GM18868 (cell line): Measurements from ENCODE around the gene GJC2.
"Not testable (repeated sequence)": the region's sequence is repeated elsewhere in the genome, so short reads cannot be mapped to it uniquely, and the experiment has no call there.

ENCODE experiments used
- ATAC-seq: cut with Tn5 transposase; IDR thresholded peaks from one replicate; pipeline ENCODE4 v1.9.1; 2021; ENCODE audit warnings: mild to moderate bottlenecking, moderate library complexity; ENCODE audit not compliant: unreplicated experiment

The GJC2 gene

DNA sequence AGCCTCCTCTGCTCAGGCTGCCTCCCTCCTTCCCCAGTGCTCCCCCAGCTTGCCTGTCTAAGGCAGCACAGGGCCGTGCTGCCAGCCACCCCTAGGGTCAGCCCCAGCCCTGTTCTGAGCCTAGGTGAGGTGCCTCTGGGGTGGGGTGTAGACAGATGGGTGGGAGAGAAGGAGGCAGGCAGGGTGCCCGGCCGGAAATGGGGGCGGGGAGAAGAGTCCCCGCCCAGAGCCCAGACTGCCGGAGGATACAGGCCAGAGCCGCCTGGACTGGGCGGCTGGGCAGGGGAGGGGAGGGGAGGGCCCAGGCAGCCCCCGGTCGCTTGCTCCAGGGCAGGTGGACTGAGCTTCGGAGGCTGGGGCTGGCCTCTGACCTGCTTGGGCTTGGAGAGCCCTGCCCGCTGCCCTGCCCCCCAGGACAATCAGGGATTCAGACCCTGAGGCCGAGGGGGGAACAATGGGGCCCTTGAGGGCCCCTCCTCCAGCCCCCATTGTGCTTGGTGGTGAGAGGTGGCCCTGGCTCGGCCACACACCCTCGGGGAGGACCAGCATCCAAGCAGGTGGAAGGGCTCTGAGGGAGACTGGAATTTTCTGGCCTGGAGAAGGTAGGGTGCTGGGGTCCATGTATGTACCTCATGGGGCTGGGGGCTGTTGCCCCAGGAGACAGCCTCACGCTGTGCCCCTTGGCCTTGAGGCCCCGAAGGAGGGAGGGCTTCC lies at the start of gene GJC2:
GJC2 (plus strand) TSS at position 525 of the 714 bp plus-strand sequence. CDS start 7,829 bp downstream, outside the sequence.
- no peak for ATAC-seq

GRCh38 chr1:228100822-228101613 lies 48.7 kb upstream of the GJC2 start:
- no peak for ATAC-seq

DNA sequence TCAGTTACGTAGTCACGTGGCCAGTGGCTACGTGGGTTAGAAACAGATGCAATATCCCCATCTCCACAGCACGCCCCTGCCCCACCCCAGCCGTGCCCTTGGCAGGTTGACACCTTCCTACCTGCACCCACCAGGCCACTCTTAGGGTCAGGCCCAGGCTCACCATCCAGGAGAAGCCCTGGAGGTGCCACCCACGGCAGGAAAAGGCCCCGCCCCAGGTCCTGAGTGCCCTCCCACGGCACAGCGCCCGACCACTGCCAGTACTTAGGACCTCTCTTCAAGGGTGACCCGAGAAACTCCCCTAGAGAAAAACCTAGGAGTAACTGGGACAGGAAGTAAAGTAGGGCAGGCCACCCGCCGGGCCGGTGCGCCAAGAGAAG lies 48.1 kb upstream of the GJC2 start:
- ATAC-seq, result no peak

DNA sequence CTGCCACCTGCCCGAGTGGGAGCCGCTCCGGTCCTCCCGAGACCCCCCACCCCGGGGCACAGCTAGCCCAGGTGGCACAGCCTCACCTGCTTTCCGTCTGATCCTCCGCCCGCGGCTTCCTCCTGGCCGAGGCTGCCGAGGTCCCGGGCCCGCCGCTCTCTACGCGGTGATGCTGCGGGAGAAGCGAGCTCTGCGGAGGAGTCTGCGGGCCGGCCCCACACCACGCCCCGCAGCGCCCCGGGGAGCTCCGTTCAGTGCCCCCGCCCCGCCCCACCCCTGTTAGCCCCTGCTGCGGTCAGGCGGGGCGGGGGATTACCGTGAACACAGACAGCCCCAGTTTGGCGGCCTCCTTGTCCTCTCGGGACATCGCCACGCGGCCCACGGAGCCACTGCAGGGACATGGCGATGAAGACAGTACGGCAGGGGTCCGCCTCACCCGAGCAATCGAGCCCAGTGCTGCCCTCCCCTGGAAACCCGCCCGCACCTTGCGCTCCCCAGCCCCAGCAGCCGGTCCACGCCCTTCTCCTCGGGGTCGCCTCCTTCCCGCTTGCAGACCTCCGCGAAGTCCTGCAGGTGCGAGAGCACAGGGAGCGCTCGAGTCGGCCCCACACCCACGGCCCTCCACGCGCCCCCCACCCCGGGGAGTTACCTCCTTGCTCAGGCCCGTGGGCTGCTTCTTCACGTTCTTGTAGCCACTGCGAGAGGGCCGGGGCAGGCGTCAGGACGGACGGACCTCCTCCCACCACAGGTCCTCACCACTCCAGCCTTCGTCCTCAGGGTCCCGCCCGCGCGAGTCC lies 47.5 kb upstream of the GJC2 start:
- ATAC-seq, result peak; percentile 32

- peak; percentile 76 for ATAC-seq
Measured at GRCh38 chr1:228102791-228103620, 46.7 kb upstream of the GJC2 start, which contains the start of gene C1orf35. C1orf35 (minus strand) TSS chr1:228103325; CDS start chr1:228103227, 98 bp downstream.

- no peak for ATAC-seq
Measured at GRCh38 chr1:228104526-228105269, 45.0 kb upstream of the GJC2 start.

DNA sequence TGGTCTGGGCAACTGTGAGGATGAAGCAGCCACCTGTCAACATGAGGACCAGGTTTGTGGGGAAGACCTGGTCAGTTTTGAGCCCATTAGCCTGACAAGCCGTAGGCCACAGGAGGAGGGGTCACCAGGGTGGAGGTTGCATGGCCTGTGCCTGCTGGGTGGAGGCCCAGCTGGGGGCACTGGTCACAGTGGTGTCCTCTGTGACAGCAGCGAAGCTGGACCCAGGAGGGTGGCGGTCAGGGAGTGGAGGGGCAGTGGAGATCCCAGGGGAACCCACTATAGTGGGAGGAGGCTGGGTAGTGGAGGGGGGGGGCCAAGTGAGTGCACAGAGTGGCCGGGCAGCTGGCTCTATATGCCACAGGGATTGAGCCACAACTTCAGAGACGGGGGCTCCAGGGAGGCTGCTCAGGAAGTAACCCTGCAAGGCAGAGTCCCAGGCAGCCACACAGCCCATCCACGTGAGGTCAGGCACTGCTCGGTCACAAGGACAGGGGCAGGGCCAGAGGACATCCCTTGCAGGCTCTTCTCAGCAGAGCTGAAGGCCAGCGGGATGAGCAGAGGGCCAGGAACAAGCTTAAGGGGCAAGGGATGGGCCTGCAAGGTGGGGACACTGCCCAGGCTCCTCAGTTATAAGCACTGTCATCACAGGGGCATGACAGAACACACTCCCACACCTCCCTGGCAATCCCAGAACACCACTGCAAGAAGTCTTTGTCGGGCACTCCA lies 44.3 kb upstream of the GJC2 start:
- ATAC-seq, result no peak

DNA sequence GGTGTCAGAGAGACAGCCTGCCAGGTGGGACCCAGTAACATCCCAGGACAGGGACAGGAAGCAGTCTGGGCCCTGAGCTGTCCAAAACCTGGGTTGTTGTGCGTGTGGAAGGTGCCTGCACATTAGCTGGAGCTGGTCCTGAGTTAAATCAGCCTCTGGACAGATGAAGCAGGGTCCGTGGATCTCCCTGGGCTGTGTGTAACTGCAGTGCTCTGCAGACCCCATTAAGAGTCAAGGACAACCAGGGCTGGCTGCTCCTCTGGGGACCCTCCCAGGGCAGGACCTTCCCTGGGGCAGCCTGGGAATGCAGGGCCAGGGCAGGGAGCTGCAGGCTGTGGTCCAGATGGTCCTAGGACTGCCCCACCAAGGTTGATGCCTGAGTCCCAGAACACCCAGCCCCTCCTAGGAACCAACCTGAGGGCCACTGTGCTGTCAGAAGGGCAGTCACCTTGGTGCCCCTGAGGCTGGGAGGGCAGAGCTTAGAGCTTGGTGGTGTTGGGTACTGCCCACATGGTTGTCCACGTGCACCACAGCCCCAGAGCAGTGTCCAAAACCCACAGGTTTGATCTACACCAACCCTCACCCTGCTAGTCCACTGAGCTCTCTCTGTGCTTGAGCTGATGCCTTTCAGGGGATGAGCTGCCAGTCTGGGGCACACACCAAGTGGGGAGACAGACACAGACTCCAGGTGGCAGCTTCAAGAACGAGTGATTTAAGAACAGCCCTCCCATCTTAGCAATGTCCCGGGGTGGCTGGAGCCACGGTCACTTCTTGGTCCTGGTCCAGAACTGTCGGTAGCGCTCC lies 43.5 kb upstream of the GJC2 start:
- no peak for ATAC-seq

GRCh38 chr1:228106800-228107054 lies 43.0 kb upstream of the GJC2 start:
- ATAC-seq, result no peak

DNA sequence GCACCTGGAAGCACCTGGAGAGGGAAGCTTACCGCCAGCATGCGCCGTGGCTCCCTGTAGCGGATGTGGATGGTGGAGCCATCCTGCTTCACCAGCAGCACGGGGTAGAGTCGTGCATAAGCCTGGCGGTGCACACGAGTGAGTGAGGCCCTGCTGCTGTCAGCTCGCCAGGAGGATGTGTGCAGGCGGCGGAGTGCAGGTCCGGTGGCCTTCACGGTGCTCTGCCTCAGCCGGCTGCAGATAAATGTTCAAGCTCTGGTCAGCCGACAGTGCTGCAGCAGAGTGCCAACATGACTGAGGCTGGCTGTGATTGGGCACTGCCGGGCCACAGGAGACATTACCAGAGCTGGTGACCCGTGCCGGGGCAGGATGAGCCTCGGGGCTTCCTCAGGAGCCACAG lies 42.1 kb upstream of the GJC2 start:
- ATAC-seq, result no peak

DNA sequence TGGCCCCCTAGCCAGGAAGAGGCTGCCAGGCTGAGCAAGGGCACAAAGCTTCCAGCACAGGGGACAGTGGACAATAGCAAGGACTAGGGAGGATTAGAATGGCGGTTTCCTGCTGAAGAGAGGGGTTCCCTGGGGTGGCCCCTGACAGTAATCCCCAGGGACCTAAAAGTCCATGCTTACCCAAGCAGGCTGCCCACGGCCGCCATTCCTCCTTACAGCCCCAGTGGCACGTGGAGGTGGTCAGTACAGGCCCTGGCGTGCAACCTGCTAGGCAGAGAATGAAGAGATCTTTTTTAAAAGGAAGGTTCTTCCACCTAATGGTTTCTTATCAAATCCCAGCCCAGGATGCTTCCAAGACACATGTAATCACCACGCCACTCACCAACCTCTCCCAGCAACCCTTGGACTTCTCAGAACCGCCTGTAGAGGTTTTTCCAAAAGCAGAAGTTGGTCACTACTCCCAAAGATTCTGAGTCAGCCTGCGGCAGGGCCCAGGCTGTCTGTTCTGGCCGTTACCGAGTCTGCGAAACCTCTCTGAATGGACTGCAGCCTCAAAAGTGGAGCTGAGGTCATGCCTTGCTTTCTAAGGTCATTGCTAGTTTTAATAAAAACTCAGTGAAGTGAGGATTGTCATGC lies 41.6 kb upstream of the GJC2 start:
- ATAC-seq, result no peak

- ATAC-seq, result no peak
Measured at GRCh38 chr1:228108742-228109072, 41.0 kb upstream of the GJC2 start.

DNA sequence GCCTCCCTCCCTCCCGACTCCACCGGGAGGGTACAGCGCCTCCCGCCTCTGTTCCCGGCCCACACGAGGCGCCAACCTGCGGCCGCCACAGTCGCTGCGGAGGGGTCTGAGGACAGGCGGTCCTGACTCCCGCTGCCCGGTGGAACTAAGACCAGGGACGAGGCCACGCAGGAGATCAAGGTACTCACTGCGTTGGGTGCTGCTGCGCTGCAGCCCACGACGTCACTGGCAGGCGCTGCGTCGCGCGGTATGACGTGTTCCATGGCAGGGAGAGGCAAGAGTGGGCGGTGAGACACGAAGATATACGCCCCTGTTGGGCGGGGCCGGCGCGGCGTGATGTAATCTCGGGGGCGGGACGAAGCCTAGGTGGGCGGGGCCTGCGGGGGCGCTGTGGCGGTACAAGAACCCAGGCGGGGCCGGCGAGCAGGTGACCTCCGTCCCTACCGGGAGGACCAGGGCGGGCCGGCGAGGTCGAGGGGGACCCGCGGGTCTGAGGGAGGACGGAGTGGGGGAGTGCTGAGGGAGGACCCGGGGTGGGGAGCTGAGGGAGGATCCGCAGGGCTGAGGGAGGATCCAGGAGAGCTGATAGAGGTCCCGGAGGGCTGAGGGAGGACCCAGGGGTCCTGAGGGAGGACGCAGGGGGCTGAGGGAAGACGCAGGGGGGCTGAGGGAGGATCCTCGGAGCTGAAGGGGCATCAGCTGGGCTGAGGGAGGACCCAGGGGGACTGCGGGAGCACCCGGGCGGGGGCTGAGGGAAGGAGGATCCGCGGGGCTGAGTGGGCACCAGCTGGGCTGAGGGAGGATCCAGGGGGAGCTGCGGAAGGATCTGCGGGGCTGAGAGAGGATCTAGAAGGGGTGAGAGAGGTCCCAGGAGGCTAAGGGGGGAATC lies 40.4 kb upstream of the GJC2 start, which contains the start of gene MRPL55:
MRPL55 (minus strand) TSS at position 227 of the 889 bp plus-strand sequence. CDS start 1,039 bp downstream, outside the sequence.
- peak; percentile 86 for ATAC-seq

DNA sequence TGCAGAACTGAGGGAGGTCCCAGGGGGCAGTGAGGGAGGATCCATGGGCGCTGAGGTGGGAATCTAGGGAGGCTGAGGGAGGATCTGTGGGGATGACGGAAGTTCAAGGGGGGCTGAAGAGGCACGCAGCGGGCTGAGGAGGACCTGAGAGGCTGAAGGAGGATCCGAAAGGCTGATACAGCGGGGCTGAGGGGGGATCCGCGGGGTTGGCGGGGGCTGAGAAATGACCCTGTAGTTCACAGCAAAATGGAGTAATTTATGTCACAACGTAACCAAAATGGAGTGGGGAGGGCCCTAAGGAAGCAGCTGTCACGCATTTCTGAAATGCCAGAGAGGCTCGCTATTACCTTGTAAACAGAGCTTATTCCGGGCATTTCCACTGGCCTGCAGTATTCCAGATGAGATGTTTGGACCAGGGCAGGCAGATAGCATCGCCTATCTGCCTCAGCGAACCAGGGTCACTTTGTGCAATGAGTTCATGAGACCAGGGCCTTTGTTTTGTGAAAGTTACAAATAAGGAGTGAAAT lies 39.7 kb upstream of the GJC2 start:
- ATAC-seq, result peak; percentile 14

DNA sequence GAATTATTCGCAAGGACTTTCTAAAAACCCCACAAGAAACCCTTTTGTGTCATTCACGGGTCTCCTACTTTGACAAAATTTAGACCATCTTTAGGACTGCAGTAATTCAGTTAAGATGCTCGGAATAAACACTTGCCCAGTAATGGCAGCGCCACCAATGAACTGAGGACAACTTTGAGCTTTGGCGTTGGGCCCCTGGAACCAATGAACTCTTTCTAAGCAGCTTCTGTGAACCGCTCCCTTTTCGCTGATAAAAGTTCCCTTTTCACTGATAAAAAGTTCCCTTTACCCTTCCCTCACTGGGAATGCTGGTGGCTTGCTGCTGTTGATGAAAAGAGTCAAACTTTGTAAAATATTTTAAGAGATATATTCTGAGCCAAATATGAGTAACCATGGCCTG lies 39.2 kb upstream of the GJC2 start:
- no peak for ATAC-seq

DNA sequence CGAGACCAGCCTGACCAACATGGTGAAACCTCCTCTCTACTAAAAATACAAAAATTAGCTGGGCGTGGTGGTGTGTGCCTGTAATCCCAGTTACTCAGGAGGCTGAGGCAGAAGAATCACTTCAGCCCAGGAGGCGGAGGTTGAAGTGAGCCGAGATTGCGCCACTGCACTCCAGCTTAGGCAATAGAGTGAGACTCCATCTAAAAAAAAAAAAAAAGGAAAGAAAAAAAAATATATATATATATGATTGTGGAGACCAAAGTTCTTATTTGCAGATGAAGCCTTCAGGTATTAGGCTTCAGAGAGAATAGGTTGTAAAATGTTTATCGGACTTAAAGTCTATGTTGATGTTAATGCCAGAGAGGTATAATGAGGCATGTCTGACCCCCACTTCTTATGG lies 38.4 kb upstream of the GJC2 start:
- ATAC-seq, result not testable (repeated sequence)

- no peak for ATAC-seq
Measured at GRCh38 chr1:228112167-228112566, 37.6 kb upstream of the GJC2 start.
